ENCODE results near the gene TUBGCP2. TPM values are rescaled to one million over a fixed set of nuclear protein-coding genes. Genes with fewer than 3 reads are reported as not detected.
A peak's percentile ranks its signal among the peaks of the same experiment; 100 is the strongest.

The TUBGCP2 gene
- total RNA-seq, 3 donors from 2014 or later (not counting 1 experiment from before 2014, with no cell fraction given) = 74.3 to 81.8 (median 78.7) TPM

DNA sequence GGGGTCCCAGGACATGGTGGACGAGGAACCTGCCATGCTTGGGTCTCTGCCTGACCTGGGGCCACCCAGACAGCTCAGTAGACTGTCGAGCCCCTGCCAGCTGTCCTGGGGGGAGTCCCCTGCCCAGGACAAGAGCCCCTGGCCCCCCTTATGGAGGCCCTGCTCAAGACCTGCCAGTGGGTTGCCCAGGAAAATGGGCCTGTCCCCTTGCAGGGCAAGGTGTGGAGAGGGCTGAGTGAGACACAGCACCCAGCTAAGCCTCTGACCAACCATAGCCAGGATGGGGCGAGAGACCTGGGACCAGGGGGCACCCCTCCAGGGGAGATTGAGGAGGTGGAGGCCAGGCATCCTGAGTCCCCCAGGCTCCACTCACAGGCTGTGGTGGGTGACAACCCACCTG lies 47.3 kb upstream of the TUBGCP2 start:
- peaks cover 10% of the 10 kb centered on the region for H3K4me1 ChIP-seq (ENCODE audit: control insufficient read depth, insufficient read depth, low read length)
- Mint-ChIP-seq H3K36me3 (no peaks in the 10 kb centered on the region), H3K9me3 (no peaks in the 10 kb centered on the region), H3K27me3 (ENCODE audit: low read depth in 2 of 2) (no peaks in the 10 kb centered on the region), H3K4me3 (peak overlapping the region; percentile 61), H3K27ac (no peak overlapping the region), H3K4me1 (no peaks in the 10 kb centered on the region)
- H3K27ac ChIP-seq (ENCODE audit: low read length) = no peak overlapping the region
- ATAC-seq = no peak
- no peaks in the 10 kb centered on the region for H3K36me3 ChIP-seq (ENCODE audit: control insufficient read depth, insufficient read depth, low read length)
- H3K27me3 ChIP-seq (ENCODE audit: control insufficient read depth, insufficient read depth, low read length) = no peaks in the 10 kb centered on the region
- H3K9me3 ChIP-seq (ENCODE audit: control insufficient read depth, insufficient read depth, low read length) = no peaks in the 10 kb centered on the region
- TF ChIP-seq, protein P1, sequence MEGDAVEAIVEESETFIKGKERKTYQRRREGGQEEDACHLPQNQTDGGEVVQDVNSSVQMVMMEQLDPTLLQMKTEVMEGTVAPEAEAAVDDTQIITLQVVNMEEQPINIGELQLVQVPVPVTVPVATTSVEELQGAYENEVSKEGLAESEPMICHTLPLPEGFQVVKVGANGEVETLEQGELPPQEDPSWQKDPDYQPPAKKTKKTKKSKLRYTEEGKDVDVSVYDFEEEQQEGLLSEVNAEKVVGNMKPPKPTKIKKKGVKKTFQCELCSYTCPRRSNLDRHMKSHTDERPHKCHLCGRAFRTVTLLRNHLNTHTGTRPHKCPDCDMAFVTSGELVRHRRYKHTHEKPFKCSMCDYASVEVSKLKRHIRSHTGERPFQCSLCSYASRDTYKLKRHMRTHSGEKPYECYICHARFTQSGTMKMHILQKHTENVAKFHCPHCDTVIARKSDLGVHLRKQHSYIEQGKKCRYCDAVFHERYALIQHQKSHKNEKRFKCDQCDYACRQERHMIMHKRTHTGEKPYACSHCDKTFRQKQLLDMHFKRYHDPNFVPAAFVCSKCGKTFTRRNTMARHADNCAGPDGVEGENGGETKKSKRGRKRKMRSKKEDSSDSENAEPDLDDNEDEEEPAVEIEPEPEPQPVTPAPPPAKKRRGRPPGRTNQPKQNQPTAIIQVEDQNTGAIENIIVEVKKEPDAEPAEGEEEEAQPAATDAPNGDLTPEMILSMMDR (IDR thresholded peaks at IDR 0.05) = no peak
- intact Hi-C loops (cut with micrococcal nuclease) = no loop called here
- WGBS (ENCODE audit: insufficient coverage) = 98% methylated on average over 3 of the region's 3 CpGs
- no peak overlapping the region for H3K4me3 ChIP-seq (ENCODE audit: low read length)
- peak in 1 of 2 donors; percentile 7 for DNase-seq

DNA sequence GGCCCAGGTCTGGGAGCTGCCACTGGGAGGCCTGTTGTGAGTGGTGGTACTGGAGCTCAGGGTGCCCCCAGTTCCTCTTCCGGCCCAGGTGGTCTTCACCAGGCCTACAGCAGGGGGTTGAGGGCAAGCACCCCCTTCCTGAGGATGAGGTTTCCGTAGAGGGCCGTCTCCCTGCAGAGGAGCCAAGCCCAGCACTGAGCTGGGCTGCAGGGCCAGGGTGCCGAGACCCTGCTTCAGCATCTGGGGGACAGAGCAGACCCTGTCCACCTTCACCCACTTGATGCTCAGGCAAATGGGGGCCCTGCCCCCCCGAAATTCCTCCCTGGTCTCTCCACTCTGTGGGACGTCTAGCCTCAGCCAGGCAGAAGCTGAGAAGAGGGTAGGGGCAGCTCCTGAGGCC lies 46.6 kb upstream of the TUBGCP2 start:
- no peak overlapping the region for H3K27ac Mint-ChIP-seq
- H3K36me3 Mint-ChIP-seq = no peaks in the 10 kb centered on the region
- no peaks in the 10 kb centered on the region for H3K27me3 Mint-ChIP-seq (ENCODE audit: low read depth in 2 of 2)
- Histone ChIP-seq H3K9me3 (ENCODE audit: control insufficient read depth, insufficient read depth, low read length) (no peaks in the 10 kb centered on the region), H3K36me3 (ENCODE audit: control insufficient read depth, insufficient read depth, low read length) (no peaks in the 10 kb centered on the region), H3K27me3 (ENCODE audit: control insufficient read depth, insufficient read depth, low read length) (no peaks in the 10 kb centered on the region), H3K4me1 (ENCODE audit: control insufficient read depth, insufficient read depth, low read length) (peaks cover 10% of the 10 kb centered on the region), H3K27ac (ENCODE audit: low read length) (no peak overlapping the region), H3K4me3 (ENCODE audit: low read length) (no peak overlapping the region)
- DNase-seq (no peak), ATAC-seq (no peak)
- TF ChIP-seq, protein P1 (IDR thresholded peaks at IDR 0.05) = no peak
- H3K9me3 Mint-ChIP-seq = no peaks in the 10 kb centered on the region
- H3K4me3 Mint-ChIP-seq = no peak overlapping the region
- 96% methylated on average over 6 of the region's 6 CpGs for WGBS (ENCODE audit: insufficient coverage)
- H3K4me1 Mint-ChIP-seq = no peaks in the 10 kb centered on the region
- intact Hi-C loops (cut with micrococcal nuclease) = no loop called here

DNA sequence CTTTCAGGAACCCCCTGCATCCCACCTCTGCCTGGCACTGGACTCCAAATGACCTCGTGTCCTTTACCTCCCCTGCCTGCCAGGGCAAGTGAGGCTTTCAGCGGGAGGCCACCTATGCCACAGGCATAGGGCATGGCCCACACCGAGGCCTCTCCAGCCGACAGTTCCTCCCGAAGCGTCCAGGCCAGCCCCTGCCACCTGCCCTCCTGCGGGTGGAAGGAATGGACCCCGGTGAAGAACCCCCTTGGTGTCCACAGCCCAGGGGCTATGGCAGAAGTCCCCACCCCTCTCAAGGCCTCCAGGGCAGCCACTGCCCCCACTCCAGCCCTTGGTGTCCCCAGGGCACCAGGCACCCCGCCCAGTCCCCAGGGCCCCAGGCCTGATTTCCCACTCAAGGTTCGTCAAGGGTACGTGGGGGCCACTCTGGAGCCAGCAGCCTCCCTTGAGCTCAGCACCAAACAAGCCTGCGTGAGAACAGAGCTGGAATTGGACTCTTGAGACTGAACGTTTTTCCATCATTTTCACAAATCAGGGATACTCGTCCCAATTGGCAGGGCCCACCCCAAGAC lies 46.1 kb upstream of the TUBGCP2 start:
- H3K27ac ChIP-seq (ENCODE audit: low read length) = no peak overlapping the region
- WGBS (ENCODE audit: insufficient coverage) = 96% methylated on average over 14 of the region's 14 CpGs
- H3K9me3 Mint-ChIP-seq = no peaks in the 10 kb centered on the region

More for the DNA sequence above, 46.1 kb upstream of the TUBGCP2 start:
- Histone ChIP-seq H3K4me1 (ENCODE audit: control insufficient read depth, insufficient read depth, low read length) (peaks cover 10% of the 10 kb centered on the region), H3K4me3 (ENCODE audit: low read length) (no peak overlapping the region), H3K36me3 (ENCODE audit: control insufficient read depth, insufficient read depth, low read length) (no peaks in the 10 kb centered on the region), H3K27me3 (ENCODE audit: control insufficient read depth, insufficient read depth, low read length) (no peaks in the 10 kb centered on the region), H3K9me3 (ENCODE audit: control insufficient read depth, insufficient read depth, low read length) (no peaks in the 10 kb centered on the region)
- Mint-ChIP-seq H3K4me1 (no peaks in the 10 kb centered on the region), H3K27me3 (ENCODE audit: low read depth in 2 of 2) (no peaks in the 10 kb centered on the region), H3K36me3 (no peaks in the 10 kb centered on the region), H3K4me3 (no peak overlapping the region), H3K27ac (no peak overlapping the region)
- TF ChIP-seq, protein P1 (IDR thresholded peaks at IDR 0.05) = no peak
- DNase-seq = no peak
- no peak for ATAC-seq
- intact Hi-C loops (cut with micrococcal nuclease) = no loop called here
